Mesenchymal stem cell (in vitro differentiated cells and primary cell): ENCODE data around the gene PLTP.

Source experiments
- DNase-seq: peaks from one replicate; pipeline ENCODE4 v3.0.0-alpha.2; 2013
- H2AFZ ChIP-seq: one replicate; pipeline ENCODE4 v1.6.1; 2013; ENCODE audit warnings: low read depth, mild to moderate bottlenecking, control low read depth, inconsistent platforms, low read length, moderate library complexity
- H2AK5ac ChIP-seq: 2 replicates; pipeline ENCODE4 v1.6.1; 2013; ENCODE audit warnings: low read length, moderate library complexity, mild to moderate bottlenecking, inconsistent platforms; ENCODE audit not compliant: severe bottlenecking
- H2BK120ac ChIP-seq: one replicate; pipeline ENCODE4 v1.6.1; 2013; ENCODE audit warnings: low read depth, mild to moderate bottlenecking, inconsistent platforms, low read length, moderate library complexity
- H2BK12ac ChIP-seq, 2 experiments: one replicate each; pipeline ENCODE4 v1.6.1; 2013; ENCODE audit warnings: inconsistent platforms in 2 of 2, low read length in 2 of 2, mild to moderate bottlenecking in 2 of 2, moderate library complexity in 2 of 2, control low read depth in 1 of 2
- H2BK15ac ChIP-seq: one replicate; pipeline ENCODE4 v1.6.1; 2013; ENCODE audit warnings: mild to moderate bottlenecking, low read depth, inconsistent platforms; ENCODE audit not compliant: poor library complexity, severe bottlenecking
- H2BK5ac ChIP-seq: 2 replicates; pipeline ENCODE4 v1.6.1; 2013; ENCODE audit warnings: low read depth, mild to moderate bottlenecking, low read length, control low read depth, inconsistent platforms; ENCODE audit not compliant: poor library complexity, severe bottlenecking
- H3K14ac ChIP-seq, 2 experiments: one replicate each; pipeline ENCODE4 v1.6.1; 2013; ENCODE audit warnings: inconsistent platforms in 2 of 2, low read length in 2 of 2, control low read depth in 1 of 2, mild to moderate bottlenecking in 1 of 2, moderate library complexity in 1 of 2
- H3K18ac ChIP-seq, 2 experiments: one replicate each; pipeline ENCODE4 v1.6.1; 2013; ENCODE audit warnings: inconsistent platforms in 2 of 2, low read length in 2 of 2, control low read depth in 1 of 2, low read depth in 1 of 2, mild to moderate bottlenecking in 1 of 2
- H3K23ac ChIP-seq, 2 experiments: one replicate each; pipeline ENCODE4 v1.6.1; 2013; ENCODE audit warnings: inconsistent platforms in 2 of 2, low read length in 2 of 2, mild to moderate bottlenecking in 2 of 2, moderate library complexity in 2 of 2, control low read depth in 1 of 2
- H3K27ac ChIP-seq: 2 replicates; pipeline ENCODE4 v1.5.1; 2013; ENCODE audit warnings: mild to moderate bottlenecking, moderate library complexity, low read length, control low read depth, inconsistent platforms; ENCODE audit not compliant: poor library complexity, severe bottlenecking
- H3K27me3 ChIP-seq, 2 experiments: 2 replicates each; pipeline versions ENCODE4 v1.6.1 to v1.7.0; 2013; ENCODE audit warnings: low read length in 2 of 2, mild to moderate bottlenecking in 2 of 2, moderate library complexity in 2 of 2, control low read depth in 1 of 2, inconsistent platforms in 1 of 2; ENCODE audit not compliant: control insufficient read depth in 1 of 2, insufficient read depth in 1 of 2
- H3K36me3 ChIP-seq, 2 experiments: 2 replicates each; pipeline versions ENCODE4 v1.6.1 to v1.7.0; 2013; ENCODE audit warnings: low read length in 2 of 2, control low read depth in 1 of 2, inconsistent platforms in 1 of 2, low read depth in 1 of 2, mild to moderate bottlenecking in 1 of 2; ENCODE audit not compliant: insufficient read depth in 2 of 2, control insufficient read depth in 1 of 2
- H3K4ac ChIP-seq, 2 experiments: one replicate each; pipeline ENCODE4 v1.6.1; 2013; ENCODE audit warnings: inconsistent platforms in 2 of 2, low read length in 2 of 2, mild to moderate bottlenecking in 2 of 2, moderate library complexity in 2 of 2, control low read depth in 1 of 2, low read depth in 1 of 2
- H3K4me1 ChIP-seq: 2 replicates; pipeline ENCODE4 v1.6.1; 2013; ENCODE audit warnings: low read depth, low read length, control low read depth; ENCODE audit not compliant: control insufficient read depth, insufficient read depth
- H3K4me2 ChIP-seq: 2 replicates; pipeline ENCODE4 v1.6.1; 2013; ENCODE audit warnings: low read length, mild to moderate bottlenecking, inconsistent platforms; ENCODE audit not compliant: poor library complexity, severe bottlenecking
- H3K4me3 ChIP-seq, 2 experiments: 2 replicates each; pipeline versions ENCODE4 v1.5.1 to v1.7.0; 2013; ENCODE audit warnings: low read length in 2 of 2, mild to moderate bottlenecking in 2 of 2, control low read depth in 1 of 2, low read depth in 1 of 2; ENCODE audit not compliant: insufficient read depth in 1 of 2
- H3K79me1 ChIP-seq: replicated peaks from 2 replicates; pipeline ENCODE4 v1.6.1; 2013; ENCODE audit warnings: mild to moderate bottlenecking, control low read depth, low read length, inconsistent platforms; ENCODE audit not compliant: poor library complexity, severe bottlenecking
- H3K9ac ChIP-seq: 2 replicates; pipeline ENCODE4 v1.7.0; 2013; ENCODE audit warnings: mild to moderate bottlenecking, low read length, moderate library complexity
- H3K9me3 ChIP-seq: 2 replicates; pipeline ENCODE4 v1.7.0; 2013; ENCODE audit warnings: mild to moderate bottlenecking, low read length; ENCODE audit not compliant: control insufficient read depth
- H4K8ac ChIP-seq: one replicate; pipeline ENCODE4 v1.6.1; 2013; ENCODE audit warnings: inconsistent platforms, mild to moderate bottlenecking, low read length, moderate library complexity
- H4K91ac ChIP-seq: one replicate; pipeline ENCODE4 v1.6.1; 2013; ENCODE audit warnings: mild to moderate bottlenecking, low read length, inconsistent platforms
- WGBS: methylation state at CpG from one replicate; pipeline ENCODE4 v1.1.7; 2013; ENCODE audit warnings: mixed read lengths; 5-methylcytosine and 5-hydroxymethylcytosine counted together

PLTP gene

GRCh38 chr20:45946149-45946970 is 34.4 kb upstream of the PLTP start:
- Histone ChIP-seq H3K27ac (peak overlapping the region; percentile 52), H3K23ac (no peak overlapping the region), H3K79me1 (peaks cover 10% of the 10 kb centered on the region), H3K18ac (peak overlapping the region in 1 of 2 experiments; percentile 42), H2AK5ac (peak overlapping the region; percentile 33), H2AFZ (no peak overlapping the region), H4K8ac (no peak overlapping the region), H3K14ac (no peak overlapping the region), H3K4ac (no peak overlapping the region), H3K9me3 (no peaks in the 10 kb centered on the region), H4K91ac (no peak overlapping the region), H2BK5ac (no peak overlapping the region), H3K4me1 (peaks cover 23% of the 10 kb centered on the region), H2BK15ac (no peak overlapping the region), H3K4me2 (no peak overlapping the region), H3K9ac (peak overlapping the region; percentile 13), H3K36me3 (peaks cover 86% of the 10 kb centered on the region in 2 experiments), H3K27me3 (no peaks in the 10 kb centered on the region), H2BK120ac (no peak overlapping the region), H3K4me3 (no peak overlapping the region), H2BK12ac (no peak overlapping the region)
- 96% methylated on average over 20 of the region's 20 CpGs for WGBS
- peak; percentile 66 for DNase-seq

GRCh38 chr20:45945678-45946148 is 33.8 kb upstream of the PLTP start:
- Histone ChIP-seq H3K79me1 (peaks cover 13% of the 10 kb centered on the region), H4K91ac (peak overlapping the region; percentile 21), H3K23ac (no peak overlapping the region), H3K4me3 (no peak overlapping the region), H3K9ac (peak overlapping the region; percentile 13), H3K27me3 (no peaks in the 10 kb centered on the region), H3K14ac (no peak overlapping the region), H3K18ac (peak overlapping the region in 1 of 2 experiments; percentile 42), H3K4ac (no peak overlapping the region), H3K36me3 (peaks cover 88% of the 10 kb centered on the region in 2 experiments), H3K27ac (peak overlapping the region; percentile 62), H2AFZ (no peak overlapping the region), H2AK5ac (peak overlapping the region; percentile 33), H3K4me1 (peaks cover 23% of the 10 kb centered on the region), H3K9me3 (no peaks in the 10 kb centered on the region), H2BK12ac (no peak overlapping the region), H4K8ac (no peak overlapping the region), H3K4me2 (no peak overlapping the region), H2BK15ac (no peak overlapping the region), H2BK5ac (no peak overlapping the region), H2BK120ac (no peak overlapping the region)
- peak; percentile 33 for DNase-seq
- 90% methylated on average over 13 of the region's 13 CpGs for WGBS

- Histone ChIP-seq H2BK120ac (no peak overlapping the region), H2BK15ac (no peak overlapping the region), H2BK12ac (no peak overlapping the region), H3K9ac (peak overlapping the region; percentile 30), H3K4me2 (no peak overlapping the region), H3K27me3 (no peaks in the 10 kb centered on the region), H3K14ac (no peak overlapping the region), H3K9me3 (no peaks in the 10 kb centered on the region), H2AK5ac (peak overlapping the region; percentile 33), H4K8ac (no peak overlapping the region), H3K18ac (no peak overlapping the region), H3K23ac (no peak overlapping the region), H3K4me1 (peaks cover 20% of the 10 kb centered on the region), H2BK5ac (no peak overlapping the region), H3K27ac (peak overlapping the region; percentile 62), H3K4me3 (no peak overlapping the region), H4K91ac (no peak overlapping the region), H2AFZ (no peak overlapping the region), H3K36me3 (peaks cover 88% of the 10 kb centered on the region in 2 experiments), H3K4ac (no peak overlapping the region), H3K79me1 (peaks cover 9% of the 10 kb centered on the region)
- whole genome bisulfite sequencing = 97% methylated on average over 19 of the region's 19 CpGs
- DNase-seq = no peak
Observed at GRCh38 chr20:45944965-45945677, 33.2 kb upstream of the PLTP start.
